ENCODE measurements around the gene SLK. TPM values are rescaled to one million over a fixed set of nuclear protein-coding genes. Genes with fewer than 3 reads are reported as not detected.
A peak's percentile ranks its signal among the peaks of the same experiment; 100 is the strongest.

The SLK gene
- total and polyA plus RNA-seq, 10 of the 15 experiments (the other 5 are each of a cell fraction or from before 2014, with no cell fraction given) = 2.5 to 24.2 (median 11.1) TPM

DNA sequence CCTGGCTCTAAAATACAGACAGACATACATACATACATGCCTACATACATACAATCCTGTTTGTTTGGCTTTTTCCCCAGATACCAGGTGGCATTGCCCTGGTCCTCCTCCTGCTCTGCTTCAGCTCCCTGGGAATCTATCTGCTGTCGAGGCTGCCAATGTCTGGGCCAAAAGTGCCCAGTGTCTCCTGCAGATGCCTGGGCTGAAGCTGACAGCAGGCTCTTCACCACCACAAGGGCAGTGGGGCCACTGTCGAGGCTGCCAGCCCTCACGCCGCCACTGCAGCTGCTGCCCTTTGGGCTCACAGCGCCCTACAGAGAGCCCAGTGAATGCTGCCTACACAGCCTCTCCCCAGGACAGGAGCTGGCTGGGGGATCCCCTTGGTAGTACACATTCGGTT lies 30.9 kb upstream of the SLK start:
- SMC1A ChIA-PET (ENCODE audit: uncharacterized antibody, unreplicated experiment) = interaction anchor here (1.0 kb wide), 1 partner anchor 14 kb away, joined by 3 read pairs; no protein-coding TSS in a partner anchor
- H4K20me1 ChIP-seq (ENCODE audit: control insufficient read depth, insufficient read depth) = no peaks in the 10 kb centered on the region
- H3K4me2 ChIP-seq (ENCODE audit: control insufficient read depth, insufficient read depth) = no peak overlapping the region
- H3K79me2 ChIP-seq (ENCODE audit: control insufficient read depth, insufficient read depth, low read length) = no peaks in the 10 kb centered on the region
- 46% methylated on average over 6 of the region's 6 CpGs for WGBS (ENCODE audit: insufficient coverage, insufficient replicate concordance, low lambda C conversion rate, missing lambda C conversion rate)
- no peaks in the 10 kb centered on the region for H3K27me3 ChIP-seq (replicated peaks in 1 of 2; ENCODE audit: control insufficient read depth in 2 of 2, insufficient read depth in 2 of 2, low read length in 1 of 2)
- intact Hi-C loops (cut with micrococcal nuclease; ENCODE audit: unreplicated experiment) = no loop called here
- H3K27ac ChIP-seq (ENCODE audit: control insufficient read depth, insufficient read depth) = no peak overlapping the region
- no peaks in the 10 kb centered on the region for H3K4me1 ChIP-seq (ENCODE audit: control insufficient read depth, insufficient read depth, low read length)
- ATAC-seq (peak; percentile 47), DNase-seq (ENCODE audit: low read depth, low spot score) (no peak), FAIRE-seq (no peak)
- no peak for TF ChIP-seq MTA2 (IDR thresholded peaks at IDR 0.05; ENCODE audit: low read depth)
- no peak for TF ChIP-seq MLLT1 (IDR thresholded peaks at IDR 0.05)
- in situ Hi-C loops (cut with MboI) = no loop called here
- H3K36me3 ChIP-seq (ENCODE audit: control insufficient read depth in 2 of 2, insufficient read depth in 2 of 2, low read length in 1 of 2) = no peaks in the 10 kb centered on the region
- BruUV-seq (replicated peaks) = no TSS peak
- no peak overlapping the region for H3K4me3 ChIP-seq
- H3K9ac ChIP-seq (ENCODE audit: control insufficient read depth, insufficient read depth, low read length) = no peak overlapping the region
- RAD21 ChIA-PET (ENCODE audit: unreplicated experiment) = interaction anchor here (1.3 kb wide), 1 partner anchor 48 kb away, joined by 4 read pairs; no protein-coding TSS in a partner anchor
- no peaks in the 10 kb centered on the region for H3K9me3 ChIP-seq (replicated peaks; ENCODE audit: control insufficient read depth, insufficient read depth, low read length)
- no peak overlapping the region for H2AFZ ChIP-seq (ENCODE audit: control insufficient read depth, low read depth, low read length)
- POLR2A ChIA-PET = interaction anchor here (0.6 kb wide), 1 partner anchor 229 kb away, joined by 3 read pairs; no protein-coding TSS in a partner anchor
- CTCF ChIA-PET = interaction anchor here (1.4 to 2.2 kb wide), 3 partner anchors 9 to 203 kb away, joined by 3 to 4 read pairs (median 3); no protein-coding TSS in a partner anchor

DNA sequence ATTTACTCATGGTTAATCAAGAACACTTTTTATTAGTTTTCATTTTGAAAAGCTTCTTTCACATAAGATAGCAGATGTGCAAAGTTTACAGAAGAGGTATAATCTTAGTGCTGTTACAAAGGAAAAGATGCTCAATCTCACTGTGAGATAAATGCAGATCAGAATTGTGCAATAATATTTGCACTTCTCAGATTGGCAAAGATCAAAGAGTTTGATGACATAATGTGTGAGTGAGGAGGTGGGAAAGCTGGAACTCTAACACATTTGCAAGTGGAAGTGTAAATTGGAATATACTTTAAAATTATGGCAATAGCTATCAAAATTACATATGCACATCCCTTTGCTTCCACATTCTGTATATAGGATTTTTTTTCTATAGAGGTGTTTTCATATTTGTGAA lies 27.4 kb upstream of the SLK start:
- DNase-seq (ENCODE audit: low read depth, low spot score) = no peak
- no peaks in the 10 kb centered on the region for H3K4me1 ChIP-seq (ENCODE audit: control insufficient read depth, insufficient read depth, low read length)
- no peaks in the 10 kb centered on the region for H4K20me1 ChIP-seq (ENCODE audit: control insufficient read depth, insufficient read depth)
- CTCF ChIA-PET = interaction anchor here (1.1 kb wide), 1 partner anchor 185 kb away, joined by 4 read pairs; no protein-coding TSS in a partner anchor
- H3K79me2 ChIP-seq (ENCODE audit: control insufficient read depth, insufficient read depth, low read length) = no peaks in the 10 kb centered on the region
- H3K27me3 ChIP-seq (replicated peaks in 1 of 2; ENCODE audit: control insufficient read depth in 2 of 2, insufficient read depth in 2 of 2, low read length in 1 of 2) = no peaks in the 10 kb centered on the region; a peak in 1 of 4 replicates
- RAD21 ChIA-PET (ENCODE audit: unreplicated experiment) = no interaction called here
- no peak overlapping the region for H2AFZ ChIP-seq (ENCODE audit: control insufficient read depth, low read depth, low read length)
- no peak for ATAC-seq
- in situ Hi-C loops (cut with MboI) = no loop called here
- H3K9ac ChIP-seq (ENCODE audit: control insufficient read depth, insufficient read depth, low read length) = no peak overlapping the region
- POLR2A ChIA-PET = interaction anchor here (1.3 kb wide), 1 partner anchor 12 kb away, joined by 3 read pairs; no protein-coding TSS in a partner anchor
- no peak overlapping the region for H3K4me2 ChIP-seq (ENCODE audit: control insufficient read depth, insufficient read depth)
- no peaks in the 10 kb centered on the region for H3K36me3 ChIP-seq (ENCODE audit: control insufficient read depth in 2 of 2, insufficient read depth in 2 of 2, low read length in 1 of 2)
- no peaks in the 10 kb centered on the region for H3K9me3 ChIP-seq (replicated peaks; ENCODE audit: control insufficient read depth, insufficient read depth, low read length)
- H3K4me3 ChIP-seq = no peak overlapping the region
- no peak for FAIRE-seq
- no peak overlapping the region for H3K27ac ChIP-seq (ENCODE audit: control insufficient read depth, insufficient read depth)
- SMC1A ChIA-PET (ENCODE audit: uncharacterized antibody, unreplicated experiment) = interaction anchor here (0.7 to 1.5 kb wide), 3 partner anchors 12 to 40 kb away, joined by 3 to 4 read pairs (median 3); no protein-coding TSS in a partner anchor
- intact Hi-C loops (cut with micrococcal nuclease; ENCODE audit: unreplicated experiment) = no loop called here
- no TSS peak for BruUV-seq (replicated peaks)
- TF ChIP-seq KAT2A (conservative IDR thresholded peaks at IDR 0.05; ENCODE audit: control insufficient read depth, low read depth, low read length) = no peak
- TF ChIP-seq E2F8 (IDR thresholded peaks at IDR 0.05; ENCODE audit: low read depth, partially characterized antibody) = no peak
- no peak for TF ChIP-seq ZBTB33 (IDR thresholded peaks at IDR 0.05)
- TF ChIP-seq CEBPB (IDR thresholded peaks at IDR 0.05; ENCODE audit: borderline replicate concordance in 1 of 2, low read depth in 2 of 2, low read length in 2 of 2) = no peak
- no peak for TF ChIP-seq NR2C2 (IDR thresholded peaks at IDR 0.05; ENCODE audit: borderline replicate concordance, control insufficient read depth, insufficient read length, low read depth)

All from GM12878 (cell line).